GM10266 (cell line): ENCODE data around the gene AIM2.
A peak's percentile ranks its signal among the peaks of the same experiment; 100 is the strongest.

ENCODE experiments used
- DNase-seq: peaks from one replicate; pipeline ENCODE4 v3.0.0; 2012; ENCODE audit errors: extremely low spot score
- TF ChIP-seq, protein P1 (sequence below): IDR thresholded peaks from 2 replicates; pipeline ENCODE4 v1.5.1; 2012; ENCODE audit warnings: mild to moderate bottlenecking, low read depth; ENCODE audit not compliant: control insufficient read depth, insufficient read depth; ENCODE audit errors: missing control alignments

The AIM2 gene

DNA sequence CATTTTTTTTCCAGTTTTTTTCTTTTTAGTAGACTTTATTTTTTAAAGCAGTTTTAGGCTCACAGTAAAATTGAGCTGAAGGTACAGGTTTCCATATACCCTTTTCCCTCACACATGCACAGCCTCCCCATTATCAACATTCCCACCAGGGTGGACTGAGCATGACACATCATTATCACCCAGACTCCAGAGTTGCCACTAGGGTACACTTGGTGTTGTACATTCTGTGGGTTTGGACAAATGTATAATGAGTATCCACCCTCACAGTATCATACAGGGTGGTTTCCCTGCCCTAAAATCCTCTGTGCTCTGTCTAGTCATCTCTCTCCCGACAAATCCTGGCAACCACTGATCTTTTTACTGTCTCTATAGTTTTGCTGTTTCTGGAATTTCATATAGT, 3.0 kb upstream of the AIM2 start:
- TF ChIP-seq, protein P1, sequence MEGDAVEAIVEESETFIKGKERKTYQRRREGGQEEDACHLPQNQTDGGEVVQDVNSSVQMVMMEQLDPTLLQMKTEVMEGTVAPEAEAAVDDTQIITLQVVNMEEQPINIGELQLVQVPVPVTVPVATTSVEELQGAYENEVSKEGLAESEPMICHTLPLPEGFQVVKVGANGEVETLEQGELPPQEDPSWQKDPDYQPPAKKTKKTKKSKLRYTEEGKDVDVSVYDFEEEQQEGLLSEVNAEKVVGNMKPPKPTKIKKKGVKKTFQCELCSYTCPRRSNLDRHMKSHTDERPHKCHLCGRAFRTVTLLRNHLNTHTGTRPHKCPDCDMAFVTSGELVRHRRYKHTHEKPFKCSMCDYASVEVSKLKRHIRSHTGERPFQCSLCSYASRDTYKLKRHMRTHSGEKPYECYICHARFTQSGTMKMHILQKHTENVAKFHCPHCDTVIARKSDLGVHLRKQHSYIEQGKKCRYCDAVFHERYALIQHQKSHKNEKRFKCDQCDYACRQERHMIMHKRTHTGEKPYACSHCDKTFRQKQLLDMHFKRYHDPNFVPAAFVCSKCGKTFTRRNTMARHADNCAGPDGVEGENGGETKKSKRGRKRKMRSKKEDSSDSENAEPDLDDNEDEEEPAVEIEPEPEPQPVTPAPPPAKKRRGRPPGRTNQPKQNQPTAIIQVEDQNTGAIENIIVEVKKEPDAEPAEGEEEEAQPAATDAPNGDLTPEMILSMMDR, result no peak
- no peak for DNase-seq

GRCh38 chr1:159077120-159077961, 775 bp upstream of the AIM2 start:
- peak; percentile 56 for DNase-seq

DNA sequence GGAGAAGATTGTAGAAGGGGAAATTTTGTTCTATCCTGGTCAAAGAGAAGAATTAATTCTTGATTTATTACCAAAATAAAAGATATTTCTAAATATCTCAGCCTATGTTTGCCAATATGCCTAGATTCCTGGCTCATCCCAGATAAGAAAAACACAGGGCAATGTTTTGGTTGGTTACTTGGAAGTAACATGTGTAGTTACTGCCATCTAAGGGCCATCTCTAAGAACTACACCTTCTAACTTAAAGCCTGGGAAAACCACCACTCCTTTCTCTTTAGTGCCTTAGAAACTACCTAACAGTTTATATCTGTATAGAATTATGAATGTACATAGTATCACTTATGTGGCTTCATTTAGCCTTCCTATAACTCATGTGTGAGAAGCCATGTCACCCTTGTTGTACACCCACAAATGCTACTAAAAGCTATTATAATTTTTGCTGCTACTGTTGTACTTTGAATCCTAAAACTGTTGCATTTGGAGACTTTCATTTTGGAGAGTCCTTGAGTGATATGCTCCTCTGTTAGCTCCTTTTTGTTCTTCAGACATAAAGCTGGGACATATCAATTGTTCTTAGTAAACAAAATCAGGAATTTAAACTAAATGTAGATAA, 4.5 kb downstream of the AIM2 start:
- DNase-seq, result peak; percentile 22
- TF ChIP-seq, protein P1, result peak; percentile 65

More at GRCh38 chr1:159077120-159077961, 775 bp upstream of the AIM2 start:
- TF ChIP-seq, protein P1, result no peak

- TF ChIP-seq, protein P1, result no peak
- DNase-seq, result no peak
Observed at GRCh38 chr1:159068886-159069285, 7.7 kb downstream of the AIM2 start.

GRCh38 chr1:159067699-159068621, 8.6 kb downstream of the AIM2 start:
- TF ChIP-seq, protein P1, result no peak
- DNase-seq, result peak; percentile 36

- DNase-seq, result no peak
- TF ChIP-seq, protein P1, result no peak
Observed at GRCh38 chr1:159066108-159066507, 10.5 kb downstream of the AIM2 start.
